ENCODE results near the gene WNK2. TPM values are rescaled to one million over a fixed set of nuclear protein-coding genes. Genes with fewer than 3 reads are reported as not detected.

The WNK2 gene
- total RNA-seq, 1 experiment from 2014 or later: 69.4 TPM

- peak; percentile 26 for DNase-seq
- Mint-ChIP-seq H3K27ac (no peak overlapping the region; a peak in 1 of 7 replicates), H3K9me3 (no peaks in the 10 kb centered on the region), H3K4me1 (peaks cover 4% of the 10 kb centered on the region in 2 experiments), H3K4me3 (no peak overlapping the region), H3K27me3 (ENCODE audit: low read depth) (no peaks in the 10 kb centered on the region; the same call in 1 of the 2 replicates), H3K36me3 (ENCODE audit: insufficient read depth in 1 of 3, low read depth in 3 of 3) (peaks cover 3 to 43% (median 3%) of the 10 kb centered on the region in 3 experiments; a peak in 6 of 7 replicates)
- no peak overlapping the region for H3K18ac ChIP-seq (ENCODE audit: insufficient read length, low read depth, low read length)
- no peak overlapping the region for H3K4ac ChIP-seq (ENCODE audit: low read depth, low read length)
- no peak overlapping the region for H3K14ac ChIP-seq (ENCODE audit: insufficient read depth, low read length)
- no peak overlapping the region for H2BK20ac ChIP-seq (ENCODE audit: low read depth, low read length, poor library complexity, severe bottlenecking)
- no peaks in the 10 kb centered on the region for H4K20me1 ChIP-seq (ENCODE audit: control insufficient read depth, insufficient read depth, insufficient read length)
- no peaks in the 10 kb centered on the region for H3K9me3 ChIP-seq (ENCODE audit: control insufficient read depth, low read depth, low read length)
- no peaks in the 10 kb centered on the region for H3K79me2 ChIP-seq (ENCODE audit: insufficient read depth, low read length)
- no peak overlapping the region for H3K27ac ChIP-seq (ENCODE audit: insufficient read length, low read depth, low read length)
- H3K27me3 ChIP-seq (ENCODE audit: insufficient read depth, low read length): no peaks in the 10 kb centered on the region
- TF ChIP-seq CTCF (conservative IDR thresholded peaks at IDR 0.05): no peak
- no peaks in the 10 kb centered on the region for H3K4me1 ChIP-seq (ENCODE audit: insufficient read depth, low read length)
- H4K5ac ChIP-seq (ENCODE audit: insufficient read length, low read depth, low read length): no peak overlapping the region
- H3K9ac ChIP-seq (ENCODE audit: extremely low read depth, insufficient read length, low read length): no peak overlapping the region
- no peak overlapping the region for H4K8ac ChIP-seq (replicated peaks; ENCODE audit: insufficient read length, low read depth, low read length)
- no peaks in the 10 kb centered on the region for H3K23me2 ChIP-seq (ENCODE audit: insufficient read length, low read depth, low read length, poor library complexity, severe bottlenecking)
- no peak overlapping the region for H3K4me2 ChIP-seq (ENCODE audit: insufficient read depth, insufficient read length, low read length)
- H2AFZ ChIP-seq (ENCODE audit: low read length): no peak overlapping the region
- no peak overlapping the region for H4K91ac ChIP-seq (ENCODE audit: insufficient read length, low read depth, low read length)
- no peak overlapping the region for H3K56ac ChIP-seq (ENCODE audit: insufficient read length, low read depth, low read length)
- no peaks in the 10 kb centered on the region for H3K79me1 ChIP-seq (ENCODE audit: insufficient read depth, low read depth, low read length, poor library complexity, severe bottlenecking)
- H2AK5ac ChIP-seq (ENCODE audit: insufficient read length, low read length): no peak overlapping the region
- no CpG with 5 or more reads among the region's 30 CpGs for WGBS (ENCODE audit: extremely low coverage, insufficient read length, low lambda C conversion rate)
- H3T11ph ChIP-seq (ENCODE audit: low read length): no peak overlapping the region
- H2BK15ac ChIP-seq (ENCODE audit: low read depth, low read length): no peak overlapping the region
- no peak overlapping the region for H2BK5ac ChIP-seq (ENCODE audit: insufficient read length, low read length)
- H2BK12ac ChIP-seq (ENCODE audit: insufficient read length, low read depth, low read length): no peak overlapping the region
- H2BK120ac ChIP-seq (ENCODE audit: low read depth, low read length, poor library complexity, severe bottlenecking): no peak overlapping the region
- H3K23ac ChIP-seq (ENCODE audit: insufficient read length, low read depth, low read length): no peak overlapping the region
These were observed 133.7 kb downstream of the WNK2 start for GRCh38 chr9:93317495-93318094.

Data from H9 (cell line).